NCI-H774 (cell line): ENCODE results near the gene FNDC7.
"Not testable (repeated sequence)": the region's sequence is repeated elsewhere in the genome, so short reads cannot be mapped to it uniquely, and the experiment has no call there.

Source experiments
- DNase-seq: peaks from one replicate; lab custom pipeline; 2025; lab: John Stamatoyannopoulos, UW

Gene FNDC7

DNA sequence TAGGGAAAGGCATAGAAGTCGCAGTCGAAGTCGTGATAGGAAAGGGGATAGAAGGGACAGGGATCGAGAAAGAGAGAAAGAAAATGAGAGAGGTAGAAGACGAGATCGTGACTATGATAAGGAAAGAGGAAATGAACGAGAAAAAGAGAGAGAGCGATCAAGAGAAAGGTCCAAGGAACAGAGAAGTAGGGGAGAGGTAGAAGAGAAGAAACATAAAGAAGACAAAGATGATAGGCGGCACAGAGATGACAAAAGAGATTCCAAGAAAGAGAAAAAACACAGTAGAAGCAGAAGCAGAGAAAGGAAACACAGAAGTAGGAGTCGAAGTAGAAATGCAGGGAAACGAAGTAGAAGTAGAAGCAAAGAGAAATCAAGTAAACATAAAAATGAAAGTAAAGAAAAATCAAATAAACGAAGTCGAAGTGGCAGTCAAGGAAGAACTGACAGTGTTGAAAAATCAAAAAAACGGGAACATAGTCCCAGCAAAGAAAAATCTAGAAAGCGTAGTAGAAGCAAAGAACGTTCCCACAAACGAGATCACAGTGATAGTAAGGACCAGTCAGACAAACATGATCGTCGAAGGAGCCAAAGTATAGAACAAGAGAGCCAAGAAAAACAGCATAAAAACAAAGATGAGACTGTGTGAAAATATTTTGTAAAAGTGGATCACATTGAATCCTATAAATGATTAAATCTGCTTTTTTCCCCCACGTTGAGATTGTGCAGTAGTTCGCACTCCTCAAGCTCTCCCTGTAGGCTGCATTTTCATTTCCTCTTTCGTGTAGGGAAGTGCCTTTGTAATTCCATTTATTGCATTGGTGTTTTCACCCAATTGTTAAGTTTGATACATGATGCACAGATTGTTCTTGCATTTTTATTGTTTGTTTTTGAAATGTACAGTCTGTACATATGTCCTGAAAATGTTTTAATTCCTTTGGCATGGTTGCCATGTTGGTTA, 13.1 kb upstream of the FNDC7 start:
- no peak for DNase-seq

DNA sequence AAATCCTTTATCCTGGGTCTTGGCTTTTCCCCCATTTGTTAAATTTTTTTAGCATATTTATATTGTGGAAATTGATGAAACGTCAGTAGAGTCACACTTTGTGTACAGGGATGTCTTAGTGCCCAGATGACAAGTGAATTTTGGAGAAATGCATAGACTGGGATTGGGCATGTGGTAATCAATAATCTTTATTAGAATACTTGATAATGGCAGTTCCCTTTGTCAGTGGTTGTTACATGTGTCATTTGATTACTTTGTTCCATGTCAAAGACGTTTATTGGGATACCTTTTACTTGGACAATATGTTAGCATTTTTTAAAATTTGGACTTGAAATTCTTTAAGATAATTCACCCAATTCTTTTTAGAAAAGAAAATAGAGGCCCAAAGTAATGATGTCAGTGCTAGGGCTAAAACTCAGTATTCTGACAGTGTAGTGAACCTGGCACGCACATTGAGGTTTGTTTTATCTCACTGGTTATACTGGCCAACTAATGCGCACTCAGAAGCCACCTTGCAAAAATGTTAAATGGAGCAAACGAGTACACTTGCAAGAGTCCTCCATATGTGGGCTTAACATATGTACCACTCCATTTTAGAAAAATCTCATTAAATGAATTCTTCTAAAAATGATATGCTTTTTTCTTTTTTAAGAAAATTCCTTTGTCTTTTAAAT, 11.4 kb upstream of the FNDC7 start:
- DNase-seq, result no peak

DNA sequence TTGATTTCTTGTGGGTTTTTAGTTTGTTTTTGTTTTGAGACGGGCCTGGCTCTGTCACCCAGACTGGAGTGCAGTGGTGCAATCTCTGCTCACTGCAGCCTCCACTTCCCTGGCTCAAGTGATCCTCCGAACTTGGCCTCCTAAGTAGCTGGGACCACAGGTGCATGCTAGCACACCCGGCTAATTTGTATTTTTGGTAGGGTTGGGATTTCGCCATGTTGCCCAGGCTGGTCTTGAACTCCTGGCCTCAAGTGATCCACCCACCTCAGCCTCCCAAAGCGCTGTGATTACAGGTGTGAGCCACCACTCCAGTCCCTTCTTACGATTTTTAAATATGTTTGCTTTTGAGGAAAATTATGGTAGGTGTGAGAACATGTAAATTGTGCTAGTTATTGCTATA, 10.6 kb upstream of the FNDC7 start:
- not testable (repeated sequence) for DNase-seq

DNA sequence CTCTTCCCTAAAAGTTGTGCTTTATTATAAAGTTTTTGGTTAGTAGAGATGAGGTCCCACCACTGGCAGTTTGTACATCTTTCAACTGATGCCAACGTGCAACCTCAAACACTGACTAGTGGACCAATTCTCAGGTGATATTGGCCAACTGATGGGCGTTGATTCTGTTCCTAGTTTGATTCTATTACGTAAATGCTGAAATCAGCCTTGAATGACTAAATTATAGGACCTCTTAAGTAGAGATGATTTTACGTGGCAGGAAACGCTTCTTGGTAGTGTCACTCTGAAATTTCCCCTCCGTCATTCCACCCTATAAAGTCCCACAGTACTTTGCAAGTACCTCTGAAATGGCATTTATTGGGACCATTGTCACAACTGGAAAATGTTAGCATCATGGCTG, 8.8 kb upstream of the FNDC7 start:
- DNase-seq, result no peak

DNA sequence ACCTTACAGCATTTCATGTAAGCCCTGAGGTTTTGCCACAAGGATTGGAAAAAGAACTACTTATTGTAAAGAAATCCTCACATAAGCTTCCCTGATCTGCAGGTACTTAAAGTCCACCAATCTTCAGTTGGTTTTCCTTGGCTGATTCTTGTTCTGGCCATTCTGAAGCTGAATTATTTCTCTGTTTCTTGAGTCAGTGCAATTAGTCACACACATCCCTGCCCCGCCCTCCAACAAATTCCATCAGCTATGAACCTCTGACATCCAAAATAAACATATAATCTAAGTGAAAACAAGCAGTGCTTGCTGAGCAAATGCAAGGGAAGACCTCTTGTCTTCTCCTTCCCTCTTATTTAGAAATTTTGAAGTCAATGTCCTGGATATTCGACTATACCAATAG, 8.2 kb upstream of the FNDC7 start:
- no peak for DNase-seq

DNA sequence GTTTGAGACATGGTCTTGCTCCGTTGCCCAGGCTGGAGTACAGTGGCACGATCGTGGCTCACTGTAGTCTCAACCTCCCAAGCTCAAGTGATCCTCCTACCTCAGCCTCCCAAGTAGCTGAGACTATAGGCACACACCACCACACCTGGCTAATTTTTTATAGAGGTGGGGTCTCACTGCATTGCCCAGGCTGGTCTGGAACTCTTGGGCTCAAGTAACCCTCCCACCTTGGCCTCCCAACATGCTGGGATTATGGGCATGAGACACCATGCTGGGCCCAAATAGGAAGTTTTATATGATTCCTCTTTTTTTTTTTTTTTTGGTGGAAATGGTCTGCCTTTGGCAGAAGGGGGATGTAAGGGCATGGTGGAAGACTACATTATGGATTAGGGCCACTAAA, 6.1 kb upstream of the FNDC7 start:
- DNase-seq, result no peak

DNA sequence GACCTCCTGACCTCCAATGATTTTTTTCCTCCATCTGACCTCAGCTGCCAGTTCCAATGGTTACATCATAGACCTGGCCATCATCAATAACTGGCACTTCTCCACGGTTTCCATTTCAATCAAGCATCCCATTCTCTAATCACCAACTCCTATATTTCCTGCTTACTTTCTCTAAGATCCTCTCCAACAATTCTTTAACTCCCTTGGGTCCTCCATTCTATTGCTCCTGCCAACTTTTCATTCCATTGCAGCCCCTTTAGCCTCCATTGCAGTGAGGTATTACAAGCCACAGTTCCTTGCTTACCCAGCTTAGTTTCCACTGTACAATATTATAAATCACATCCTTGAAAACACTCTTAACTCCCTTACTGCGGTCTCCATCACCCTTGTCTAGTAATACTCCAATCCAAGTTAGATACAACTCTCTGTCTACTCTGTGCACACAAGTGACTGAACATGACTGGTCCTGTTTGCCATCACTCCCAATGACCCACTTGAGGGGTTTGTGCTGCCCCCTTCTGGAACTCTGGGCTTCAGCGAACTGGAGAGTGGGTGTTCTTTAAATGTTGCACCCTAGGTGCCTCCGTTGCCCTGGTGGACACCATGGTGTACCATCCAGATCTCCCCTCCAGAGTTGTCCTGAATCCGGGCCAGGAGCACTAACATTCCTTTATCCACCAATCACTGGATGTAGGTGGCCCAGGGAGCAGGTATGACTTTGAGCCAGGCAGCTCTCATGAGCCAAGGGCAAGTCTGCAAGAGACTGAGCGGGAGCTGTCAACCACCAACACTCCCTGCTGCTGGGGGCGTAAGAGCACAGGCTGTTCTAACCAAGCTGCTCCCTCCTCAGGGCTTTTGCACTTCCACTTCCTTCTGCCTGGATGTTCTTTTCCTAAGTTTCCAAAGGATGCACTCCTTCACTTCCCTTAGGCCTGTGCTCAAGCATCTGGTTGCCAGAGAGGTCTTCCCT, 3.7 kb upstream of the FNDC7 start:
- no peak for DNase-seq

DNA sequence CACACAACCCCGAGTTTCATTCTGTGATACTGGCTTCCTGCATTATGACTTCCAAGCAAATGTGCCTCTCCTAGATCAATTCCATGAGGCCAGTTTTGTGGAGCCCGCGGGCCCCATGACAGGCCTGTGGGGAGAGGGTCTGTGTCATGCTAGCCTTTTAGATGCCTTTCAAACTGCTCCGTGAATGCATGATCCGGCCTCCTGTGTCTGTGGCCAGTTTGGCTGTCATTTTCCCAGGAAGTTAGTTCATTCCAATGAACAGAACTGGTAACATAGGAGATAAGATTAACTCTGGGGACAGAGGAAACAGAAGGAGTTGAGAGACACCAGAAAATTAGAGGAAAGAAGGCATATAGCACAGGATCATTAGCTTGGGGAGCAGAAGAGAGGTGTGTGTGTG, 3.2 kb downstream of the FNDC7 start:
- no peak for DNase-seq

DNA sequence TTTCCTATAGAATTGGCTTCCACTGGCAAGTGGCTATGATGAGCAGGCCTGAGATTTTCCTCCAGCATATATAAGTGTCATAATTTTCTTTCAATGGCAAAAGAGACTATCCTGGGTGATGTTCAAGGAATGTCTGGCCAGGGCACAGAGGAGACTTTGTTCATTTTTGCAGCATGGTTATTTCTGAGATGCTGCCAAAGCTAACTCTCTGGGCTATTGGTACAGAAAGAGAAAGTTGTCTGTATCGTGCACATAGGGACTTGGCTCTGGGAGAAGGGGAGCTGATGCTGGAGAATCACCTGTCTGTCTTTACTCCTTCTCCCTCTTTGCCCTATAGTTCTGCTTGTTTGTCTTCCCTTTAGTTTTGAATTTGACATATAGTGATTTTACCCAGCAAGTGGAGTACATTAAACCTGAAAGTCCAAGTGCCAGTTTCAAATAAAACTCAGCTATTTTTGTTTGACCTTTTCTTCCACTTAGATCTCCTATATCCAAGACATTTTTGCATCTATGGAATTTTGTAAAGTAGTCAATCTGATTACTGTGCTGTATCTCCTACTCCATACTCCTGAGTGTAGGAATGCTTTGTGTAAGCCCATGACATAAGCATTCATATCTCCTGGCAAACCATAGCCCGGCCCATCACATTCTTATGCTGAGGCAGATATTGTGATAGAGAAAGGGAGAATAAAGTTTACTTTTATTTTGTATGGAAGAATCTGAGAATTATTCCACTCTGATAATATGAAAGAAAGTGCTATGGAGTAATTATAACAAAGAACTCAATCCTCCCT, 3.9 kb downstream of the FNDC7 start:
- DNase-seq, result no peak

DNA sequence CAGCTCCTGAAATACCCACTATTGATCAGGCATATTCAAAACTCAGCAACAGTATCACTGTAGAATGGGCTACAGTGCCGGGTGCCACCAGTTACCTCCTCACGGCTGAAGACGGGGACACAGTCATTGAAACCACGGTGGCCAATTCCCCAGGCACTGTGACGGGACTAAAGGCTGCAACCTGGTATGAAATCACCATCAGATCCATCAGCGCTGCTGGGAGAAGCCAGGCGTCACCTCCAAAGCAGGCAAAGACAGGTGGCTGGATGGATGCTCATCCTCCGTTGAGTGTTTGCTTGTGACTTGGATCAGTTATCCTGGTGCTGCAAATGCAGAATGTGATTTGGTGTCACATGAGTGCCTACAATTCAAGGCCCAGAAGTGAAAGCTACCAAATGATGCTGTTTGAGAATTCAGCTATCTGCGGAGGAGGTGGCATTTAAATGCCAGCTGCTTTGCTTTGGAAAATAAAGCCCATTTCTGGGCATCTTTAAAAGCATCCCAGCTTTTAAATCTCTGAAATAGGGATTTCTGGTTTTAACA, 5.1 kb downstream of the FNDC7 start:
- DNase-seq, result no peak

DNA sequence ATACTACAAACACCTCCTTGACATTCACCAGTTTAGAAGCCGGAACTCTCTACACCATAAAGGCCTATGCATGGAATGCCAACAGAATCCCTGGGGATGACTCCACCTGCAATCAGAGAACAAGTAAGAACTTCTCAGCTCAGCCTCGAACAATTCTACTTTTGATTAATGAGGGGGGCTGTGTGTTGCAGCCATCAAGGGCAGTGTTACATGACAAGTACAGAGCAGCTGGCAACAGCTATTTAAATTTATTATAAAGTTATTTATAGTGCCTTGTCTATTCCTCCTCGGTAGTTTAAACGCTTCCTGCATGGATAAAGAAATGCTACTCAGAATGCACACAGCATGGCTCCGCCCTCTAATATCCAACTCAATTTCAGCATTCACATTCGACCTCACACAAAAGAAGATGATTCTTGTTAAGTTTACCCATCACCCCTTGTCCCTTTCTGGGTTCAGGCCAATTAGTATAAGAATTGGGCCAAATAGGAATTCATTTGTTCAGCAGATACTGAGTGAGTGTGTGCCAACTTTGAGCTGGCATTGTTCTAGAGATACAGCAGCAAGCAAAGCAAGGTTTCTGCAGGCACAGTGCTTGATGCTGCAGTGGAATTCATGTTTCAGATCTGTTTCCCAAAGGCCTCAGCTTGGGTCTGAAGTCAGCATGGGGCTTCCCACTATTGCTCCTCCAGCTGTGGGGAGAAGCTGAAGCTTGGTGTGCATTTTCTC, 6.4 kb downstream of the FNDC7 start:
- DNase-seq, result no peak

DNA sequence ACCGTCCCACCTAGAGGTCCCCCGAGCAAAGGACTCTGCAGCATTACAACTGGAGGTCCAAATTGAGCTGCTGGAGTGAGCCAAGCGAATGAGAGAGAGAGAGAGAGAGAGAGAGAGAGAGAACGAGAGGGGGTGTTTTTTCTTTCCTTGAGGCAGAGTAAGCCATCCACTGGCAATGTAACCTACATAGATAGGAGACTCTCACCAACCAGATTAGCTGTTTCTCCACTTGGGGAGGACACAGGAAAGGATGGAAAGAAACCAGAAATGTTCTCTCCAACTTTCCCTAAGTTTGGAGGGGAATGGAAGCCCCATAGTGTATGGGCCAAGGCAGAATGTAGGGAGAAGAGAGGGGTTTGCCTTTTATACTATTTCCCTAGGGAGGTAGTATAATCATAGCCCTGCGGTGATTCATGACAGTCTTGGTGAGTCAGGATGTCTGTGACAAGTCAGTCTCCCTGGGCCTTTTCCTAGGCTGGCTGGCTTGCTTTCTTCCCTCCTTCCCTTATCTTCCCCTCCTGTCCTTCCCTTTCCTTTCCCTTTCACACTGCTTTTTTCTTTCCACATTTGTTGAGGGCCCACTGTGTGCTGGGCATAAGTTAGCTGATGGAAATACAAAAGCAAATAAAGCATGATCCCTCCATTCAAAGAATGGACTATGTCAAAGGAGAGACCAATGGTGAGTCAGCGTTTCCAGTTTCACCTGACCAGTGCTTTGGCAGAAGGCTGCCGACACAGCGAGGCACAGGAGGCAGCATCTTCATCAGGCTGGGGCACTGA, 7.1 kb downstream of the FNDC7 start:
- DNase-seq, result no peak

DNA sequence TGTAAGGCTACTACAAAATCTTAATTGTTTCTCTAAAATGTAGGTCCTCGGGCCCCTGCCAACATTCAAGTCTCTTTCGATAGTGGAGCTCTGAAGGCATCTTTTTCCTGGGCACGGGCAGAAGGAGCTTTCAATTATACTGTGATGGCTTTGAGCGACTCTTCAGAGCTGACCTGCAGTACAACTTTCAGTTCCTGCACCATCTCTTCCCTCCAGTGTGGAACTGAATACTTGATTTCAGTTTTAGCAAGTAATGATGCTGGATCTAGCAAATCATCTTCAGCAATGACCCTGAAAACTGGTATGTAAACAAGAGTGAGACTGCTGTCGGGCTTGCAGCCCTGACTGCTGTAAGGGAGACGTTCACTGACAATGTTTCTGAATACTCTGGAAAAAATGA, 9.6 kb downstream of the FNDC7 start:
- no peak for DNase-seq

DNA sequence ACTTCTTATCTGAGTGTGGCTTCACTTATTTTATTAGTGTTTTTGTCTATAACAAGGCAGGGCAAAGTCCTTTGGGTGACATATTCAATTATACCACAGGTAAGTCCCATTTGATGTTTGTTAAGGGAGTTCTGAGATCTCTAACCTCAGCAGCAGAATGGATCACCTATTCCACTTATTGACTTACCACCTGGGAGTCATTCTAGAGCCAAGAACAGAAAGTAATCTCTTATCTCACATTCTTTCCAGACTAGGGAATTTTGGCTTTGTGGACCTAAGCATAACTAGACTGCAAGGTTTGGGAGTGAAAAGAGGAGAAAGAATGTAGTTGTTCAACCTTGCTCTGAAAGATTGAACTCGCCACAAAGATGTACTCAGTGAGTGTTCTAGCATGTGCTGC, 13.2 kb downstream of the FNDC7 start:
- DNase-seq, result no peak

DNA sequence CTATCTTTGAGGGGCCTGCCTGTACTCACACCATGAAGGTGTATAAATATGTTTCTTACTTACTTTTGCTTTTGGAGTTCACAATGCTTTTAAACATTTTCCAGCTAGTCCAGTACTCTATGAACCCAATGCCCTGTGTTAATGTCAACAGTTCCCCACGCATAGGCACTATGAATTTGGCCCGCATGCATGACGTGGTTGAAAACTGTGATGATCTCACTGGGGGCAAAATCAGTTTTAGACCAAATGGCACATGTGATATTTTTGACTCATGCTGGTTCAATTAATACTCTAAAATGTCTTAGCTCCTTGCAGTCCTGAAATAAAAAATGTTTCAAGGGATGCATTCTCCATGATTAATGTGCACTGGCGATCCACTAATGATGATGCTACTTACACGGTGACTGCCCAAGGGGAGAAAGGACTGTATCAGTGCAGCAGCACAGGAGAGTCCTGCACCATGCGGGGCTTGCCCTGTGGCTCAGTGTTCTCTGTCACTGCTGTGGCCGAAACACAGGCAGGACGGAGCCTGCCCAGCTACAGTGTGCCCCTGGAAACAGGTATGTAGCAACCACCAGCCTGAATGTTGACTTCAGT, 15.7 kb downstream of the FNDC7 start:
- DNase-seq, result no peak

DNA sequence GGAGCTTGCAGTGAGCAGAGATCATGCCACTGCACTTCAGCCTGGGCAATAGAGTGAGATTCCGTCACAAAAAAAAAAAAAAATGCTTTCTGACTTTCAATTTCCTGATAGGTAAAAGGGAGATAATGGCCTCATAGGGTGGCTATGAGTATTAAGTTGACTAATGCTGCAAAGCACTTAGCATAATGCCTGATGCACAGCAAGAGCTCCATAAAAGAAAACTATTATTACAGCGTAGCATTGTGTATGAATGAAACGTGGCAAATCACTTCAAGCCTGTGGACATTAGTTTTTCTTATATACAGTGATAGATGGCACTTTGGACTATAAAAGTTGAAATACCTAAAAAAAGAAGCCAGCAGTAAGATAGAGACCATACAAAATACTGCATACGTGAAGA, 16.8 kb downstream of the FNDC7 start:
- DNase-seq, result no peak

DNA sequence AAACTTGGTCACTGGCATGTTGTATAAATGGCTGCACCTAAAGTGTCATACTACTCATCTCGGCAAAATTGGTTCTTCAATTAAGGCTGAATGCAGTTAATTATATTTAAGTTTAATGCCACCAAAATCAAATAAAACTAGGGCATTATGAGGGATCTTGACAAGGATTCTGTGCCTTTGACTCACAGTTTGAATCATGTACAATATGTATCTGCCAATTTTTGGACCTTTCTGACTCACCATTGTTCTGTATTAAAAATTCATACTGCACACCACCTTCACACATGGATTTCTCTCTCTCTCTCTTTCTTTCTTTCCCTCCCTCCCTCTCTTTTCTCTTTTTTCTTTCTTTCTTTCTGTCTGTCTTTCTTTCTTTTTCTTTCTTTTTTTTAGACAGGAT, 19.7 kb downstream of the FNDC7 start:
- DNase-seq, result no peak

DNA sequence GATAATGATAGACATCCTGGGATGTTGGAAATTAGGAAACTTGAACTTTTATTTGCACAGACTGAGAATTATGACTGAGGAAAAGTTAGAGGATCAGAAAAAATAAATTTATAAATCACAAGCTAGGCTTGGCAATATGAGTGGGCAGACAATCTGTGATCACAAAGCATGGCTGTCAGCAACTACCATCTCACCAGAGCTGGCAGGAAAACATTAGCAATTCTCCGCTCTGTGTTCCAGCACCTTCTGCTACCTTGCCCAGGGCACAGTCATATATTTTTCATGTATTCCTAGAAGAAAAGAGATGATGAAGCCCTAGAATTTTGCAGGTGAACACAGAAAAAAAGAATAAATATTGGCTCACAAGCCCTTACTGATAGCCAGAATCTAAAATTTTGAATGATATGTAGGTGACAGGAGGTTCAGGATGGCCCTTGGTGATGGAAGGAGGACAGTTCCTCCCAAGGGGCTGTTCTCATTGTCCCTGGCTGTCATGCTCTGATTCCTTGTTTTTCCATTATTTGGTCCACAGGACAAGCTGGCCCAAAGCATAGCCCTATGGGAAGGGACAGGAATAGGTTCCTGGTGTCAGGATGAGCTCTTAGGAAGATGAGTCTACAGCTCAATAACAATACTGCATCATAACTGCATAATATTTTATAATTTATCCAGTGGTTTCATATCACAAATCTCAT, 21.6 kb downstream of the FNDC7 start:
- no peak for DNase-seq

DNA sequence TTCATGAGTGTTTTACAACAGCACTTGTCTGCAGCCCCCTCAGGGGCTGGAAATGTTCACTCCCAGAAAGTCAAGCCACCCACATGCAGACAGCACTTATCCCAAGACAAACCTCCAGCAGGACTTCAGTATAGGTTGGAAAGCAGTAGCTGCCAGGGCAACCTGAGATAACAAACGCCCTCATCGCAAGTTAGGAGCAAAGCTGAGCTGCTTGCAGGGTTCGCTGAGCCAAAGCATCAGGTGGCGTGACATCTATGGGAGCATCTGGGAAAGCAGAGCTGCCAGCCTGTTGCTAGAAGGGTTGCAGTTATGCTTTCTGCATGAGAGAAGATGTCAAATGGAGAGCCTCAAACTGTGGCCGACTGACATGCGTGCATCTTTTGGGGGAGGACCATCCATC, 29.5 kb downstream of the FNDC7 start:
- no peak for DNase-seq
